Gastrocnemius medialis (tissue), 4 donors: ENCODE results near the gene ACOX1. TPM values are rescaled to one million over a fixed set of nuclear protein-coding genes. Genes with fewer than 3 reads are reported as not detected.
A peak's percentile ranks its signal among the peaks of the same experiment; 100 is the strongest.

Experiments
- ATAC-seq, 2 donors: fragments of 150-250 bp; one replicate each; pipeline ENCODE4 v1.9.1; 2016
- DNase-seq, 2 donors: peaks; one replicate each; pipeline ENCODE4 v3.0.0-alpha.2; 2019
- H3K27ac ChIP-seq, 4 donors: fragments of 200-600 bp; sonication (generic); 1 replicate in 1 of 4; 2 replicates in 3 of 4; pipeline ENCODE4 v1.5.1; 2016 to 2018; ENCODE audit warnings: mild to moderate bottlenecking in 2 of 4, moderate library complexity in 1 of 4
- H3K27me3 ChIP-seq, 3 donors: fragments of 200-600 bp; sonication (generic) in 2 of 3; 1 replicate in 1 of 3; 2 replicates in 2 of 3; pipeline versions ENCODE4 v1.5.1 to v1.6.0; 2016 to 2019; ENCODE audit warnings: mild to moderate bottlenecking in 1 of 3, moderate library complexity in 1 of 3
- H3K36me3 ChIP-seq, 2 donors: fragments of 200-600 bp; sonication (generic) in 1 of 2; one replicate each; pipeline ENCODE4 v1.5.1; 2017 to 2018
- H3K4me1 ChIP-seq, 2 donors: fragments of 200-600 bp; sonication (generic) in 1 of 2; one replicate each; pipeline ENCODE4 v1.5.1; 2016 to 2017; ENCODE audit warnings: mild to moderate bottlenecking in 2 of 2
- H3K4me3 ChIP-seq, 4 donors: fragments of 200-600 bp; sonication (generic) in 3 of 4; 1 replicate in 1 of 4; 2 replicates in 3 of 4; pipeline ENCODE4 v1.5.1; 2016 to 2019; ENCODE audit warnings: mild to moderate bottlenecking in 2 of 4
- H3K9me3 ChIP-seq, 3 donors: fragments of 200-600 bp; sonication (generic) in 2 of 3; 1 replicate in 1 of 3; 2 replicates in 2 of 3; pipeline ENCODE4 v1.5.1; 2016 to 2019
- CTCF ChIP-seq, 5 experiments: fragments of 450-650 bp in 3 of 5; fragments of 200-600 bp in 2 of 5; sonication (generic) in 2 of 5; IDR thresholded peaks in 4 of 5; conservative IDR thresholded peaks in 1 of 5; 1 replicate in 4 of 5; 2 replicates in 1 of 5; pipeline ENCODE4 v1.5.1; 2016 to 2019; ENCODE audit warnings: antibody characterized with exemption in 5 of 5, mild to moderate bottlenecking in 3 of 5, moderate library complexity in 3 of 5
- POLR2A ChIP-seq, 2 donors: fragments of 450-650 bp; IDR thresholded peaks; one replicate each; pipeline ENCODE4 v1.6.1; 2017; ENCODE audit warnings: antibody characterized with exemption in 2 of 2, mild to moderate bottlenecking in 2 of 2, moderate library complexity in 2 of 2
- in situ Hi-C, 4 donors: fragments of 200-750 bp; cut with MboI; loops; one replicate each; pipeline versions ENCODE4 v1.15.0 to v1.8.0; 2017; ENCODE audit warnings: low sequenced_read_pairs in 4 of 4
- intact Hi-C: fragments of 100-400 bp; cut with DNase I; formaldehyde crosslinking; loops from one replicate; pipeline ENCODE4 v1.15.1; 2023; ENCODE audit warnings: low total_unique reads
- total RNA-seq, 4 donors: library from RNA; depleted of rRNA; stranded (reverse); fragments of >200 nt; gene quantifications; one replicate each; pipeline versions ENCODE4 v1.1.0 to v1.2.3, GENCODE V29; 2016

ACOX1 gene
- total RNA-seq, 4 donors from 2014 or later, result 64.8 to 96.6 (median 80.7) TPM

- peaks cover 16 to 28% of the 10 kb centered on the region in 2 donors for H3K4me1 ChIP-seq
- peaks cover 0 to 34% of the 10 kb centered on the region in 2 donors for H3K36me3 ChIP-seq
- ATAC-seq (peak; percentile 85 to 86), DNase-seq (peak; percentile 76 to 82)
- in situ Hi-C loops, result loop anchor here in 1 of 4 donors (25.0 kb wide), 1 partner anchor 134 kb away; the partner anchor contains the start of gene GALK1
- peak within 1 kb of the TSS; percentile 80 to 96 (median 92) for H3K27ac ChIP-seq
- intact Hi-C loops, result loop anchor here (1.0 to 5.0 kb wide), 4 partner anchors 19 to 129 kb away; partner anchors contain the start of genes GALK1 and UNK
- TF ChIP-seq CTCF (IDR thresholded peaks at IDR 0.05 in 4 of 5, conservative IDR thresholded peaks at IDR 0.05 in 1 of 5) (peak in 4 of 5 experiments; percentile 19 to 65 (median 50)), POLR2A (IDR thresholded peaks at IDR 0.05) (peak; percentile 80 to 81)
- no peaks in the 10 kb centered on the region for H3K27me3 ChIP-seq
- H3K9me3 ChIP-seq, result no peaks in the 10 kb centered on the region
- peak within 1 kb of the TSS; percentile 60 to 72 (median 64) for H3K4me3 ChIP-seq
Measured at GRCh38 chr17:75896415-75897159, 82.4 kb downstream of the ACOX1 start, which contains the start of gene TRIM65. TSS of gene TRIM65 (minus strand) at chr17:75896951. CDS start at chr17:75896937, 14 bp downstream.

GRCh38 chr17:75895370-75896155, 83.4 kb downstream of the ACOX1 start:
- Histone ChIP-seq H3K27ac (peak overlapping the region; percentile 80 to 96 (median 92)), H3K27me3 (no peaks in the 10 kb centered on the region), H3K4me1 (peaks cover 16 to 28% of the 10 kb centered on the region in 2 donors), H3K9me3 (no peaks in the 10 kb centered on the region), H3K36me3 (peaks cover 0 to 32% of the 10 kb centered on the region in 2 donors), H3K4me3 (peak overlapping the region; percentile 60 to 72 (median 64))
- in situ Hi-C loops (loop anchor here in 1 of 4 donors (25.0 kb wide), 1 partner anchor 133 kb away; the partner anchor contains the start of gene GALK1), intact Hi-C loops (loop anchor here (1.0 to 5.0 kb wide), 4 partner anchors 18 to 128 kb away; partner anchors contain the start of genes GALK1 and UNK)
- peak; percentile 21 to 44 (median 22) for TF ChIP-seq CTCF (IDR thresholded peaks at IDR 0.05 in 4 of 5, conservative IDR thresholded peaks at IDR 0.05 in 1 of 5)
- no peak for TF ChIP-seq POLR2A (IDR thresholded peaks at IDR 0.05)
- DNase-seq (no peak), ATAC-seq (peak; percentile 6 to 16)

GRCh38 chr17:75894049-75894733, 84.8 kb downstream of the ACOX1 start:
- ATAC-seq, result no peak
- TF ChIP-seq CTCF (IDR thresholded peaks at IDR 0.05 in 4 of 5, conservative IDR thresholded peaks at IDR 0.05 in 1 of 5), result no peak
- no peak for TF ChIP-seq POLR2A (IDR thresholded peaks at IDR 0.05)
- H3K4me1 ChIP-seq, result peaks cover 16 to 28% of the 10 kb centered on the region in 2 donors
- no peaks in the 10 kb centered on the region for H3K27me3 ChIP-seq
- peaks cover 0 to 24% of the 10 kb centered on the region in 2 donors for H3K36me3 ChIP-seq
- in situ Hi-C loops (loop anchor here in 1 of 4 donors (25.0 kb wide), 1 partner anchor 132 kb away; the partner anchor contains the start of gene GALK1), intact Hi-C loops (no loop called here)
- H3K4me3 ChIP-seq, result no peak overlapping the region
- DNase-seq, result no peak
- H3K9me3 ChIP-seq, result no peaks in the 10 kb centered on the region
- H3K27ac ChIP-seq, result peak overlapping the region; percentile 80 to 96 (median 92)
